A673 (cell line): Measurements from ENCODE around the gene ERC1.

Experiments used
- CTCF ChIP-seq: fragments of 300-800, 200-600 bp; sonication (generic); conservative IDR thresholded peaks from 2 replicates; pipeline ENCODE4 v1.5.1; 2017; ENCODE audit warnings: low read depth, mild to moderate bottlenecking, antibody characterized with exemption, low read length, moderate library complexity, mixed read lengths
- EZH2 ChIP-seq: fragments of 200-600 bp; sonication (generic); IDR thresholded peaks from 2 replicates; pipeline ENCODE4 v1.6.1; 2017; ENCODE audit warnings: borderline replicate concordance, low read depth, mild to moderate bottlenecking, mixed read lengths, antibody characterized with exemption, low read length; ENCODE audit not compliant: poor library complexity, severe bottlenecking

- no peak; the same call in 1 of the 2 replicates for TF ChIP-seq CTCF
- TF ChIP-seq EZH2 = no peak
Measured at GRCh38 chr12:1279050-1279449, 288.0 kb downstream of the ERC1 start.
